Naive thymus-derived CD4-positive, alpha-beta T cell (primary cell): Measurements from ENCODE around the gene SLC25A31. TPM values are rescaled to one million over a fixed set of nuclear protein-coding genes. Genes with fewer than 3 reads are reported as not detected.

Experiments
- ATAC-seq: fragments of 150-1000 bp; cut with Tn5 transposase; 2 replicates; pipeline ENCODE4 v1.10.0; 2021; ENCODE audit warnings: mild to moderate bottlenecking, moderate library complexity
- CTCF ChIA-PET: fragments of 350-600 bp; sonication (Branson Sonifier 250); formaldehyde crosslinking; loops from one replicate; lab custom pipeline; 2021; ENCODE audit warnings: antibody characterized with exemption; lab: Charles Lee
- POLR2A ChIA-PET: fragments of 350-600 bp; sonication (Branson Sonifier 250); formaldehyde crosslinking; loops from one replicate; lab custom pipeline; 2021; ENCODE audit warnings: antibody characterized with exemption, inconsistent platforms; lab: Charles Lee
- DNase-seq, 9 donors: peaks; one replicate each; pipeline versions ENCODE4 v3.0.0 to v3.0.0-alpha.2; 2020 to 2022; ENCODE audit warnings: mixed read lengths in 1 of 9
- H3K27ac ChIP-seq: one replicate; pipeline ENCODE4 v1.7.0; 2013; ENCODE audit warnings: mild to moderate bottlenecking, low read depth, low read length, moderate library complexity
- H3K27me3 ChIP-seq, 2 donors: one replicate each; pipeline ENCODE4 v1.7.0; 2013; ENCODE audit warnings: low read length in 2 of 2, mild to moderate bottlenecking in 2 of 2, moderate library complexity in 2 of 2; ENCODE audit not compliant: control insufficient read depth in 2 of 2, insufficient read depth in 2 of 2
- H3K36me3 ChIP-seq, 3 experiments: 1 replicate in 2 of 3; 2 replicates in 1 of 3; pipeline ENCODE4 v1.7.0; 2013; ENCODE audit warnings: low read length in 3 of 3, mild to moderate bottlenecking in 3 of 3, moderate library complexity in 1 of 3; ENCODE audit not compliant: insufficient read depth in 3 of 3, control insufficient read depth in 2 of 3
- H3K4me1 ChIP-seq, 2 donors: one replicate each; pipeline ENCODE4 v1.7.0; 2013; ENCODE audit warnings: low read length in 2 of 2, mild to moderate bottlenecking in 2 of 2, moderate library complexity in 1 of 2; ENCODE audit not compliant: control insufficient read depth in 2 of 2, insufficient read depth in 2 of 2
- H3K4me3 ChIP-seq: 2 replicates; pipeline ENCODE4 v1.7.0; 2013; ENCODE audit warnings: mild to moderate bottlenecking, low read length
- H3K9me3 ChIP-seq, 3 experiments: 1 replicate in 2 of 3; 2 replicates in 1 of 3; pipeline ENCODE4 v1.7.0; 2013; ENCODE audit warnings: low read length in 3 of 3; ENCODE audit not compliant: control insufficient read depth in 2 of 3
- H3K27ac Mint-ChIP-seq, 9 donors: one replicate each; pipeline ENCODE4 v1.8.0; 2020 to 2022; ENCODE audit warnings: mixed read lengths in 9 of 9, mild to moderate bottlenecking in 8 of 9, moderate library complexity in 5 of 9, inconsistent platforms in 2 of 9
- H3K27me3 Mint-ChIP-seq, 5 donors: one replicate each; pipeline ENCODE4 v1.8.0; 2021 to 2022; ENCODE audit warnings: mixed read lengths in 5 of 5, mild to moderate bottlenecking in 1 of 5
- H3K36me3 Mint-ChIP-seq, 5 donors: one replicate each; pipeline ENCODE4 v1.8.0; 2020 to 2022; ENCODE audit warnings: mixed read lengths in 5 of 5, mild to moderate bottlenecking in 3 of 5, inconsistent platforms in 1 of 5
- H3K4me1 Mint-ChIP-seq, 7 donors: one replicate each; pipeline ENCODE4 v1.8.0; 2020 to 2022; ENCODE audit warnings: mixed read lengths in 7 of 7, mild to moderate bottlenecking in 3 of 7, inconsistent platforms in 1 of 7
- H3K4me3 Mint-ChIP-seq, 10 donors: one replicate each; pipeline ENCODE4 v1.8.0; 2020 to 2022; ENCODE audit warnings: mild to moderate bottlenecking in 10 of 10, mixed read lengths in 10 of 10, moderate library complexity in 6 of 10, inconsistent platforms in 2 of 10
- H3K9me3 Mint-ChIP-seq, 11 donors: one replicate each; pipeline ENCODE4 v1.8.0; 2020 to 2022; ENCODE audit warnings: mixed read lengths in 11 of 11, mild to moderate bottlenecking in 4 of 11, inconsistent platforms in 1 of 11, moderate library complexity in 1 of 11
- intact Hi-C, 2 donors: fragments of 100-400 bp; cut with micrococcal nuclease; formaldehyde crosslinking; loops; one replicate each; pipeline ENCODE4 v1.15.1; 2023
- polyA plus RNA-seq, 2 donors: library from polyadenylated mRNA; unstranded; fragments of 300-500 nt; fragmentation: Illumina TruSeq; gene quantifications; one replicate each; pipeline ENCODE4 v1.2.3, GENCODE V29; 2021
- total RNA-seq, 6 experiments: library from RNA in 5 of 6; stranded (reverse) in 5 of 6; gene quantifications; 1 replicate in 5 of 6; 2 replicates in 1 of 6; pipeline ENCODE4 v1.2.3 and lab custom pipeline; 2021 to 2026

SLC25A31 gene
- total and polyA plus RNA-seq, 7 experiments from 2014 or later, result not detected

- POLR2A ChIA-PET, result no interaction called here
These were observed 61.2 kb downstream of the SLC25A31 start for GRCh38 chr4:127791391-127791790.

GRCh38 chr4:127793528-127793927 lies 63.3 kb downstream of the SLC25A31 start:
- Histone ChIP-seq H3K9me3 (no peaks in the 10 kb centered on the region), H3K36me3 (no peaks in the 10 kb centered on the region), H3K4me3 (no peak overlapping the region), H3K27ac (no peak overlapping the region), H3K4me1 (no peaks in the 10 kb centered on the region), H3K27me3 (no peaks in the 10 kb centered on the region)
- no peaks in the 10 kb centered on the region for H3K36me3 Mint-ChIP-seq
- DNase-seq (no peak), ATAC-seq (no peak)
- H3K9me3 Mint-ChIP-seq, result peaks cover 0 to 1% (median 0%) of the 10 kb centered on the region in 11 donors
- intact Hi-C loops, result no loop called here
- H3K4me3 Mint-ChIP-seq, result no peak overlapping the region
- peaks cover 42 to 51% (median 48%) of the 10 kb centered on the region in 5 donors for H3K27me3 Mint-ChIP-seq
- CTCF ChIA-PET, result no interaction called here
- POLR2A ChIA-PET, result no interaction called here
- H3K27ac Mint-ChIP-seq, result no peak overlapping the region
- H3K4me1 Mint-ChIP-seq, result no peaks in the 10 kb centered on the region

More at GRCh38 chr4:127791391-127791790, 61.2 kb downstream of the SLC25A31 start:
- Histone ChIP-seq H3K27me3 (no peaks in the 10 kb centered on the region), H3K4me3 (no peak overlapping the region), H3K4me1 (no peaks in the 10 kb centered on the region), H3K27ac (no peak overlapping the region), H3K36me3 (no peaks in the 10 kb centered on the region), H3K9me3 (no peaks in the 10 kb centered on the region)
- no peaks in the 10 kb centered on the region for H3K36me3 Mint-ChIP-seq
- no peak overlapping the region for H3K27ac Mint-ChIP-seq
- H3K4me1 Mint-ChIP-seq, result no peaks in the 10 kb centered on the region
- H3K27me3 Mint-ChIP-seq, result peaks cover 33 to 54% (median 47%) of the 10 kb centered on the region in 5 donors
- H3K4me3 Mint-ChIP-seq, result no peak overlapping the region
- DNase-seq (no peak), ATAC-seq (no peak)
- intact Hi-C loops, result no loop called here
- CTCF ChIA-PET, result no interaction called here
- peaks cover 0 to 1% (median 0%) of the 10 kb centered on the region in 11 donors for H3K9me3 Mint-ChIP-seq

- Mint-ChIP-seq H3K4me3 (no peak overlapping the region), H3K4me1 (no peaks in the 10 kb centered on the region), H3K9me3 (peaks cover 0 to 1% (median 0%) of the 10 kb centered on the region in 11 donors), H3K36me3 (no peaks in the 10 kb centered on the region), H3K27ac (no peak overlapping the region), H3K27me3 (peaks cover 21 to 38% (median 30%) of the 10 kb centered on the region in 5 donors)
- no peaks in the 10 kb centered on the region for H3K9me3 ChIP-seq
- DNase-seq (no peak), ATAC-seq (no peak)
- H3K36me3 ChIP-seq, result no peaks in the 10 kb centered on the region
- H3K27ac ChIP-seq, result no peak overlapping the region
- peaks cover 2 to 3% of the 10 kb centered on the region in 2 donors for H3K27me3 ChIP-seq
- intact Hi-C loops, result no loop called here
- POLR2A ChIA-PET, result no interaction called here
- no peak overlapping the region for H3K4me3 ChIP-seq
- CTCF ChIA-PET, result no interaction called here
- no peaks in the 10 kb centered on the region for H3K4me1 ChIP-seq
These were observed 69.5 kb downstream of the SLC25A31 start for GRCh38 chr4:127799711-127800110.

GRCh38 chr4:127809173-127809800 lies 79.1 kb downstream of the SLC25A31 start:
- intact Hi-C loops, result no loop called here
- Mint-ChIP-seq H3K36me3 (no peaks in the 10 kb centered on the region), H3K4me3 (no peak overlapping the region), H3K27me3 (peaks cover 4 to 31% (median 14%) of the 10 kb centered on the region in 5 donors), H3K27ac (no peak overlapping the region), H3K9me3 (no peaks in the 10 kb centered on the region), H3K4me1 (no peaks in the 10 kb centered on the region)
- no peaks in the 10 kb centered on the region for H3K27me3 ChIP-seq
- ChIA-PET POLR2A (no interaction called here), CTCF (interaction anchor here (0.6 kb wide), 1 partner anchor 1411 kb away, joined by 3 read pairs; no protein-coding TSS in a partner anchor)
- no peak overlapping the region for H3K27ac ChIP-seq
- H3K4me3 ChIP-seq, result no peak overlapping the region
- no peaks in the 10 kb centered on the region for H3K36me3 ChIP-seq
- H3K9me3 ChIP-seq, result no peaks in the 10 kb centered on the region
- no peak for ATAC-seq
- H3K4me1 ChIP-seq, result no peaks in the 10 kb centered on the region
- no peak for DNase-seq

GRCh38 chr4:127810551-127810950 lies 80.4 kb downstream of the SLC25A31 start:
- ChIA-PET CTCF (no interaction called here), POLR2A (no interaction called here)
- no peak overlapping the region for H3K4me3 ChIP-seq
- H3K36me3 ChIP-seq, result no peaks in the 10 kb centered on the region
- H3K9me3 ChIP-seq, result no peaks in the 10 kb centered on the region
- Mint-ChIP-seq H3K36me3 (no peaks in the 10 kb centered on the region), H3K9me3 (no peaks in the 10 kb centered on the region), H3K4me1 (no peaks in the 10 kb centered on the region), H3K4me3 (no peak overlapping the region), H3K27ac (no peak overlapping the region), H3K27me3 (peaks cover 4 to 28% (median 18%) of the 10 kb centered on the region in 5 donors)
- H3K27me3 ChIP-seq, result no peaks in the 10 kb centered on the region
- H3K4me1 ChIP-seq, result no peaks in the 10 kb centered on the region
- intact Hi-C loops, result no loop called here
- no peak overlapping the region for H3K27ac ChIP-seq
- DNase-seq (no peak), ATAC-seq (no peak)

- intact Hi-C loops, result no loop called here
- Histone ChIP-seq H3K36me3 (no peaks in the 10 kb centered on the region), H3K4me3 (no peak overlapping the region), H3K27ac (no peak overlapping the region), H3K27me3 (peaks cover 0 to 2% of the 10 kb centered on the region in 2 donors), H3K4me1 (no peaks in the 10 kb centered on the region), H3K9me3 (no peaks in the 10 kb centered on the region)
- H3K4me3 Mint-ChIP-seq, result no peak overlapping the region
- DNase-seq (no peak), ATAC-seq (no peak)
- H3K9me3 Mint-ChIP-seq, result peaks cover 0 to 5% (median 0%) of the 10 kb centered on the region in 11 donors
- CTCF ChIA-PET, result no interaction called here
- H3K36me3 Mint-ChIP-seq, result no peaks in the 10 kb centered on the region
- H3K27me3 Mint-ChIP-seq, result peaks cover 2 to 32% (median 21%) of the 10 kb centered on the region in 5 donors
- POLR2A ChIA-PET, result no interaction called here
- H3K4me1 Mint-ChIP-seq, result no peaks in the 10 kb centered on the region
- no peak overlapping the region for H3K27ac Mint-ChIP-seq
These were observed 92.2 kb downstream of the SLC25A31 start for GRCh38 chr4:127822430-127822829.
